CD4-positive, alpha-beta T cell treated with Interleukin-4 for 4 hours (primary cell): ENCODE data around the gene RNF39.
"Not testable (repeated sequence)": the region's sequence is repeated elsewhere in the genome, so short reads cannot be mapped to it uniquely, and the experiment has no call there.

Experiments used
- DNase-seq: peaks from one replicate; pipeline ENCODE4 v3.0.0-alpha.2; 2020

Gene RNF39, protein sequence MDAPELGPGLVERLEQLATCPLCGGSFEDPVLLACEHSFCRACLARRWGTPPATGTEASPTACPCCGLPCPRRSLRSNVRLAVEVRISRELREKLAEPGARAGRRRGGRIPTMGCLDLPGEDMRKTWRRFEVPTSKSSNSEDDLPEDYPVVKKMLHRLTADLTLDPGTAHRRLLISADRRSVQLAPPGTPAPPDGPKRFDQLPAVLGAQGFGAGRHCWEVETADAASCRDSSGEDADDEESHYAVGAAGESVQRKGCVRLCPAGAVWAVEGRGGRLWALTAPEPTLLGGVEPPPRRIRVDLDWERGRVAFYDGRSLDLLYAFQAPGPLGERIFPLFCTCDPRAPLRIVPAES

DNA sequence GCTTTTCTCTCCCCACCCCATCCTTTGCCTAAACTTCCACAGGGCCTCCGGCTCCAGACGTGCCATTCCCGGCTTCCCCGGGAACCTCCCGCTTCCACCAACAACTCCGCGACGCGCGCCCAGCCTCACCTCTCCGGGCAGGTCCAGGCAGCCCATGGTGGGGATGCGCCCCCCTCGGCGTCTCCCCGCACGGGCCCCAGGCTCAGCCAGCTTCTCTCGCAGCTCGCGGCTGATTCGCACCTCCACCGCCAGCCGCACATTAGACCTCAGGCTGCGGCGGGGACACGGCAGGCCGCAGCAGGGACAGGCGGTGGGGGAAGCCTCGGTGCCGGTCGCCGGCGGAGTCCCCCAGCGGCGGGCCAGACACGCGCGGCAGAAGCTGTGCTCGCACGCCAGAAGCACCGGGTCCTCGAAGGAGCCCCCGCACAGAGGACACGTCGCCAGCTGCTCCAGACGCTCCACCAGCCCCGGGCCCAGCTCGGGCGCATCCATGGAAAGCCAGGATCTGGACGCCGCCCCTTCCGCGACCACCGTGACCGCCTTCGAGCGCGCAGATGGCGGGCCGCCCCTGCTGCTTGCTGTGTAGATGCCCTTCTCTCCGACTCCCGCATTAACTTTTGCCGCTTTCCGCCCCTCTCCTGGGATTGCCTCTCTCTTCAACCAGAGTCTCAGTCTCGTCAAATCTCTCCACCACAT is at the start of gene RNF39:
TSS of gene RNF39 (minus strand) at position 676 of the 696 bp plus-strand sequence. CDS start at position 492, 184 bp downstream.
- DNase-seq, result no peak

DNA sequence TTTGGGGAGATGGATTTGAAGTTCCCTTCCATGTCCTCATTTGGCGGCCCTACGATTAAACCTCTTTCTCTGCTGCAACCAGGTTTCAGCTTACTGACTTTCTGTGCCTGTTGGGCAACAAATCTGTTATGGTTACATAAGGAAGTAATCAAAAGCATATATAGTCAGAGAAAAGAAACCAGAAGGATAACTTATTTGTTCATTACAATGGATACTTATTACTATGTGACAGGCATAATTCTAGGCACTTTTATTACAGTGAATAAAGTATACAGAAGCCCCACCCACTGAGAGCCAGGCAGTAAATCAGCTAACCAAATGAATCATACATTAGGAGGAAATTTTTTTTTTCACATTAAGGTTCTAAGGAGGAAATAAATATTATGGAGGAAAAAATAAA is 46.9 kb upstream of the RNF39 start:
- DNase-seq, result no peak

DNA sequence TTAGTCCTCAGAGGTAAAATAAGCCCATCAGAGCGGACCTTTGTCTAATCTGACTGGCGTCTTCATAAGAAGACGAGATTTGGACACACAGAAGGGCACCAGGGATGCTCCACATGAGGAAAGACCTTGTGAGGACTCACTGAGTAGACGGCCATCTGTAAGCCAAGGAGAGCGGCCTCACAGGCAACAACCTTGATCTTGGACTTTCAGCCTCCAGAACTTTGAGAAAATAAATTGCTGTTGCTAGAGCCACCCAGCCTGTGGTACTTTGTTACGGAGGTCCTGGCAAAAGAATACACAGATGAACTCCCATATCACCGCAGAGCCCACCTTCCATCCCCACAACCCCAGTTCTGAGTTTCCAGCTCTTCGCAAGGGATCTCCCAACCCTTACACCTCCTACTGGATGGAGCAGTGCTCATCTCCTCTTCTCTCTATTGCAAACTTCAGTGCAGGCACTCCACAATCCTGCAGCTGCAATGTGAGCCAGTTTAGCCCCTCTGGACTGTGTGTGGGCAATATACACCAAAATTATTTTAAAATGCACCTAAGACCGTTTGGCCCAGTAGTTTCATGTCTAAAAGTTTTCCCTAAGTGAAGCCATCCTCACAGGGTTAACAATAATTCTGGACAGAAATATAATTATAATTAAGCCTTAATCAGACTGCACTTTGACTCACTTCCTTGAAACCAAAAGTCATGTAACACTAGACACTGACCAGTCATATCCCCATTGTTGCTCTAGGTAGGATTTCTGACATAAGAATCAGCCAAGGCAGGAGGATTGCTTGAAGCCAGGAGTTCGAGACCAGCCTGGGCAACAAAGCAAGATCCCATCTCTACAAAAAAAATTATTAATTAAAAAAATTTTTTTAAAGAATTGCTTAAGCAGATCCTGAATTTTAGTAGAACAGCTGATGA is 46.1 kb upstream of the RNF39 start:
- no peak for DNase-seq

DNA sequence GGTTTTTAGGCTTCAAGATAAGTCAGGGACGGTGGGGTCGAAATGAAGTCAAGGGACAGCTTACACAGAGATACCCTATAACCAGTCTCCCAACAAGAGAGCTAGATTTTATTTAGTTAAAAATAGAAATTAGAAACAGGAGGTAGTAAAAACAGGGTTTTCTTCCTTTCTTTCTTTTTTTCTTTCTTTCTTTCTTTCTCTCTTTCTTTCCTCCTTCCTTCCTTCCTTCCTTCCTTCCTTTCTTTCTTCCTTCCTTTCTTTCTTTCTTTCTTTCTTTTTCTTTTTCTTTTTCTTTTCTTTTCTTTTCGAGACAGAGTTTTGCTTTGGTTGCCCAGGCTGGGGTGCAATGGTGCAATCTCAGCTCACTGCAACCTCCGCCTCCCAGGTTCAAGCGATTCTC is 43.1 kb upstream of the RNF39 start:
- DNase-seq, result not testable (repeated sequence)

DNA sequence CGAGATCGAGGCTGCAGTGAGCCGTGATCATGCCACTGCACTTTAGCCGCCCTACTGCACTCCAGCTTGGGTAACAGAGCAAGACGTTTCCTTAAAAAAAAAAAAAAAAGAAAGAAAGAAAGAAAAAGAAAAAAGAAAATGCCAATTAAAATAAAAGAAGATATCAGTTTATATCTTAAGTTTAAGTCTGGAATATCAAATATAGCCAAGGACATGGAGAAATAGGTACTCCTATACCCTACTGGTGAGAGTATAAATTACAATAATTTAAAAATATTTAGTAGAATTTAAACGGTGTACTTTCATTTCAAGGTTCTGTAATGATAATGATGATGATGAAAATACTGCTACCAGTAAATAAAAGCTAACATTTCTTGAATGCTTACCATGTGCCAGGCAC is 41.2 kb upstream of the RNF39 start:
- no peak for DNase-seq

DNA sequence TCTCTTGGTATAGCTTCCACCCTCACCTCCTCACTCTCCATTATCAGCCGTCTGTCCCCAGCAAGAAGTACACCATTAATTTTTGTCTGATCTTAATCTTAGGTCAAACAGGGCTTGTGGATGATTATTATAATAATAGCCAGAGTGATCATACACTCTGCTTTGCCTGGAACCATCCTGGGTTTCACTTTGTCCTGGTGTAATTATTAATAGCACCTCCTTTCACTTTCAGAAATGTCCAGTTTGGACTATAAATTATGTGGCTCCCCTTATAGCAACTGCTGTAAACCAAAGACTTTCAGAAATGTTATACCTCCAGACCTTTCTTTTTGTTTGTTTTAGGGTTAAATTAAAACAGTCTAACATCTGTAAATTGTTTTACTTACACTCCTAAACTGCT is 38.3 kb upstream of the RNF39 start:
- DNase-seq, result no peak

DNA sequence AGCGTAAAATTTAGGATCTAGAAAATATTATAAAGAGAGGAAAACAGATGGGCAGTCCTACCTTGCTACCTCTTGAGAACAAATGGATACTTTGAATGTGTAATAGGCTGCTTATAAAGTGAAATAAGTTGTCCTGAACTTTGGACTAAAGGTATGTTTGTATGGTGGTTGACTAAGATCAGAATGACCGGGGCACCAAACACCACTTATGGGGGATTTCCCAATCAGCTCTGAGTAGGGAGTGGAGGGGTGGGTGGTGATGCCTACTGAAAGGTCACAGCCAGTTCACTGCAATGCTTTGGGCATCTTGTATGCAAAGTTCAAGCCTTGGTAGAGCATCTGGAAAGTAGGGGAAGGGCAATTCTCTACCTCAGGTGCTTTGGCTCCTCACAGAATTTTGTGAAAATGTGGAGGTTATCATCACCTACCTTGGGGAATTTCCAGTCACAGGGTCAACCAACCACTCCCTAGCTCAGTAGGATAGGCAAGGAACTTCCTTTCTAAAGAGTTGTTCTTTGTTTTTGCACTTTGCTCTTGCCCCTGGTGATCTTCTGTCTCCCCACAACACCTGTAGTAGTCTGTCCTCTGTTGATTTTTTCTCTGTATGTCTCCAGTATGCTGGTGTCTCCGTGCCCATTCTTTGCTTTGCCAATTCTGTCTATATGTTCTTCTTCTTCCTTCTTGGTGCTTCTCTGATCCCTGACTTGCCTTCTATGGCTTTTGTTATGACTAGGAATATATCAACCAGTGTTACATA is 37.6 kb upstream of the RNF39 start, which contains the start of gene TRIM31:
TSS of gene TRIM31 (minus strand) at position 88 of the 757 bp plus-strand sequence. CDS start 285 bp downstream, outside the sequence.
- no peak for DNase-seq

DNA sequence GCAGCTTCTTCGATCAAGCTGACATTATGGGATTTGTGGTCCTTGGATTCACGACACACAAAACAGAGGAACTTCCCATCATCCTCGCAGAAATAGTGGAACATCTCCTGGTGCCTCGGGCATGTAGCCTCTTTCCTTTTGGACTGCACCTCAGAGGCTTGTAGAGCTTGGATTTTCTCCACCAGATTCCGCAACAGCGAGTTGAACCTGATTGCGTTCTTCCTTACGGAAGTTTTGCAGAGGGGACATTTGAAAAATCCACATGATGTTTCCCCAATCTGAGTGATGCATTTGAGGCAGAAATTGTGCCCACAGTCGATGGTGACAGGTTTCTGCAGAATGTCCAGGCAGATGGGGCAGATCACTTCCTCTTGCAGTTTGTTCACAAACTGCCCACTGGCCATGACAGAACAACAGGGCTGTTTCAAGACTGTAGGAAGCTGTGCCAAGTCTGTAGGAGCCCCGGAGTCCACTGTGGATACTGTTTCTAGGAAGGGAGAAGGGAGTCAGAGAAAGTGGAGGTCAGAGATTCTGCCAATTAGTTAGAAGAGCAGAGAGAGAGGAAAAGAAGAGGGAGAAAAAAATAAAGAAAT is 36.9 kb upstream of the RNF39 start:
- DNase-seq, result no peak

DNA sequence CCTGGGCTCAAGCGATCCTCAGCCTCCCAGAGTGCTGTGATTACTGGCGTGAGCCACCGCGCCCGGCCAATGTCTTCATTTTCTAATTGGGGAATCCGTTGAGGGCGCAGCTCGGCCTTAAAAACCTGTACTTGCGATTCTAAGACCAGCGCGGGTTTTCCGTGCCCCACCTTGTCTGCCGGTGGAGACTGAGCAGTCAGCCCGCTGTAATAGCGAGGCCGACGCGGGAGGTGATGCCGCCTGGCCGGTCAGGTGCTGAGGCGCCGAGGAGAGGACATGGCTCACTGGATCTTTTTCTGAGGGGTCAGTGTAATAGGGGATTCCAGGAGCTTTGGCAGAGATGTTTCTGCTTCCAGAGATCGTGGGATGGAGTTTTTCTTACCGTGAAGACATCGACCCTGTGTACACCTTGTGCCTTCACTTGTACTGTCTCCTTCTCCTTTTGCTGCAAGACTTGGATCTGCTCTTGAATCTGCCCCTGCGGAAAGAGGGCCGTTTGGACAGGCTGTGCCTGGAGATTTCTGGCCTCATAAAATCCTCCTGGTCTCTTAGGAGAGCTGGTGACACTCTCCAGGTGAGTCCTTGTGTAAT is 35.8 kb upstream of the RNF39 start:
- no peak for DNase-seq

DNA sequence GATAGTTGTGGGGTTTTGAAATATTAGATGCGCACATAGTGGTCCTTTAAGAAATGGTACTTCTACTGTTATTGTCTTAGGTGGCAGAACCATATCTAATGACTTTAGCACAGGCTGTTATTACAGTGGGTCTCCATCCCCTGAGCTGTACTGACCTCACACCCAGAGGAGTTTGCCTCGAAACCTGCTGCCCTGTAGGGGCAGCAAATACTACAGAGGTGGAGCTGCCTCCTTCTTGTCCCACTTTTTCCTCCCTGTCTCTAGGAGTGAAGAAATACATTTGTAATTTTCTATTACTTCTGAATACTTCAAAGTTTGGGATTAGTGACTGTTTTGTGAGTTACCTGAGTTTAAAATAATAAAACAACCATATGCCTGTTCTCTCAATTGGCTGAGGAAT is 29.1 kb upstream of the RNF39 start:
- DNase-seq, result no peak

DNA sequence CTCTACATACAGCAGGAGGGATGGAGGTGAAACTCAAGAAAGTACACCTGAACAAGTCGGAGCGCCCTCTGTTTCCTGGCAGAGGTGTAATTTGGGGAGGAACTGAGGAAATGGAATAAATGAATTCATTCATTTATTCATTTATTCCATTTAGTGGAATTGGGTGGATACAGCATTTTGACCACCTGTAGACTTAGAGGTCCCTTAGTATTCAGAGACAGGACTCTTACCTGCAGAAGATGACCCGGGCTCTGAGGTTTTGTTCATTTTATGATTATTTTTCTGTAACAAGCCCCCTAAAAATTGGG is 28.3 kb upstream of the RNF39 start:
- no peak for DNase-seq

DNA sequence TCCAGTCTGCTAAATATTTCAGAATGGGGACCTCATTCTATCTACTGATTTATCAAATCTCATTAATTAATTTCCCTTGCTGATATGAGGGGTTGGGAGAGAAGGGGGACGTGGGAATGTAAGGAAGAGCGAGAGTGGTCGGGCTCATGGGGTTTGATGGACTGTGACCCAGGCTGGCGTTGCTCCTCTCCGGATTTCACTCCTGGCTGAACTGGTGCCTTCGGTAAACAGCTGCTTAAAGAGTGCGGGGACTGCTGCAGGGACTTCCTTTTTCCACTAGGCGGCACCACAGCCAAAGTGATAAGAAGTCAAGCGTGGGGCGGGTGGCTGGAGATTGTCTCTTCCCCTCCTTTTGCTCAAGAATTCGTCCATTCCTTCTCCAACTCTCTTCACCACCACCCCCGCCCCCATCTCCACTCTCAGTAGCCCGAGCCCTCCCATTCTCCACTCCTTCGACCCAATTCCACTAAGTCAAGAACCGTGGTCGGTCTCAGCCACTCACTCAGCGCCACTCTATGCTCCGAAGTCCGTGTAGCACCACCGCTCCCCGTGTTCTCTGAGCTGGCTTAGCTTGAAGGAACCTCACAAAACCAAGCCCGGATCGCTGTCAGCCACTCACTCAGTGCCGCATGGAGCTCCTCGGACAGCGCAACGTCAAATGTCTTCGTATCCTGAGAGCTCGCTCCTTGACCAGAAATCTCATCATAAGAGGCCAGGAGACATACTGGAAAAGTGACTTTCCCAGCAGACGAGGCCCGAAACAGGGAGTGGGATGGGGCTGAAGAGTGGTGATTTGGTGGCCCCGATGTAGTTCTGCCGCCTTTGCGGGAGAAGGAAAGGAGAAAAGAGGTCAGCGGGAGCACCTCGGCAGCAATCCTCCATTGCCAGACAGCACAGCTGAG is 27.7 kb upstream of the RNF39 start:
- peak; percentile 85 for DNase-seq

DNA sequence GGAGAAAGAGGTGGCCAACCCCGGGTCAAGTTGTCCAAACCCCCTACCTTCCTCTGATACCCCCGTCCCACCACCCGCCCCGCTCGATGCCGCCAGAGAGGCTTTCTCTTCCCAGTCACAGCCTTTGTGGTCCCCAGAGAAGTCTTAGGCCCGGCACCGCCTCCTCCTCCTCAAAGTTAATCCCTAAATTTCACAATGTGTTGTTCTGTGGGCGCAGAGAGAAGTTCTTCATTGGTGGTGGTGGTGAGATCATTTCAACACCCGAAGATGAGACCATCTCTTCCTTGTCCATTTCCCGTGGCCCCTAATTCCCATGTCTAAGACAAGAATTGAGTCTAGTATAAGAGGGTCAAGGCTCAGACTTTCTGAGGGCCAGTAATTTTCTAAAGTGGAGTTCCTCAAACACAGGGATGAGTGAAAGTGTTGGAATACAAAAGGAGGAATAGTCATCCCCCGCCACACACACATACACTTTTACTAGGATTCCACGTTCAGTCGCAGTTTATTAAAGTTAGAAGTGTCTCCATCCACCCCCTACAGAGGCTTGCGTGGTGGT is 26.9 kb upstream of the RNF39 start:
- DNase-seq, result no peak

DNA sequence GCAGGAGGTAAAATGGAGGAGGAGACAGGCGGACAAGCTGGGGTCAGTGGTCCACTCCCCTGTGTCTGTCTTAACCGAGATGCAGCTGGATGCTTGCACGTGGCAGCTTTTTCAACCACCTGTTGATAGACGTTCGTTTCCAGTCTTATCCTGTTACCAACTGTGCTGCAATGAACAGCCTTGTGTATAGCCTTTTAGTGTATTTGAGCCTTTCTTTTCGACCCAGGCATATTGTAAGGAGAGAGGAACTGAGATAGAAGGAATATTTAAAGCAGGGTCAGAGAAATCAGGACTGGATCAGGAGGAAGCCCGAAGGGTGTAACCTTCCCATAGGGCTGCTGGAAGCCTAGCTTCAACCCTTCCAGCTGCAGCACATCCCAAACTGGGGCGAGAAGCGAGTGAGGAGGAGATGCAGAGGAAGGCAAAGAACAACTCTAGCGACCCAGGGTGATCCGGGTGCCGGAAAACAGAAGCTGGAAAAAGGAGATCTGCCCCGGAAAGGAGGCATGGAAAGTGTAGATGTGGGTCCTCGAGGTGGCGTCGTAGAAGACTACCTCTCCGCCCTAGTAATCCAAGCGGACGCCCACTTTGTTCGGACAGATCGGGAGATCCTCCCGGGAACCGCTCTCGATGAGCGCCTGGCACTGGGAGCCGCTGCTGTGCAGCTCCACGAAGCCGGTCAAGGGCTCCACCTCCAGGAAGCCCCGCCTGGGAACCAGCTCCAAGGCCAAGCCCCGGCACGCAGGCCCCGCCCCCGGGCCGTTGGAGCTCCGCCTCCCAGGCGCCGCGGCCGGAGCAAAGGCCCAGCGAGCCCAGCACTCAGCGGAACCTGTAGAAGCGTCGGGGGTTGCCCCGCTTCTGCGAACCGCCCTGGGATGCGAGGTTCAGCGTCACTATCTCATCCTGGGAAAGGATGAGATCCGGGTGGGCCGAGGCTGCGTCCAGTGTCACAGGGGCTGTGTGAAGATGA is 26.2 kb upstream of the RNF39 start:
- peak; percentile 48 for DNase-seq

DNA sequence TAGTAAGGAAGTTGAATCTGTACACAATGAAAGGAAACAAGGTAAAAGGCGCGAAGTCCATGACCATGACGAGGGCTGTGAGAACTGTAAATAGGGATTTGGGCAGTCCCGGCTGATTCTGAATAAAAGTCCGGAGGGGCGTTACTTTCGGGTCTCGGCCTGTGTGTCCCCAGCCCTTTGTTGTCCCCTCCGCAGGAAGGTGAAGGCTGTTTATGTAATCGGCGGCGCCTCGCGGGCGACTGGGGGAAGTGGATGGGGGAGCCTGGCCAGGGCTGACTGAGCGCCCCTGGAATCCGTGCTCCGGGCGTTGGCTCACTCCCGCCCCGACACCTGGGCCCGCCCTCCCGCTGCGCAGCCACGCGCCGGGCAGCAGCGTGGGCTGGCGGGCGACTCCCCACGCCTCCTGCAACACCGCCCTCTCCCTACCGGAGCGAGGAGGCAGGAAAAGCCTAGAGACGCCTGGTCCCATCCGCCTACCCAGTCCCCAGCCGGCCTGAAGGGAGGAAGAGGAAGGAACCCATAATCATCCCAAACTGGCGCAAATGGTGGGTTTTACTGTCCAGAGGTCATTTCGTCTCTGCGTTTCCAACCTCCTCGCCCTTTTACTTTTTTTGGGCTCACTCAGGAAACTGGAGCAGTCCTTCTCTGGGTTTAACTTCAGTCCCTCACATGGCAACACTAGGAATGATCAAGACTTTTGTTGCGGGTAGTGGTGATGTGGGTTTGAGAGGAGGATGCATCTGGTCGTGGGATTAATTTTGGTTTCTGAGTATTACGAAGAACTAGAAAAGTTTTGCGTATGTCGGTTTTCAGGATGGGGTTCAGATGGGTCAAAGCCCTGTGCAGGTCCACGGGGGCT is 25.2 kb upstream of the RNF39 start:
- DNase-seq, result no peak

DNA sequence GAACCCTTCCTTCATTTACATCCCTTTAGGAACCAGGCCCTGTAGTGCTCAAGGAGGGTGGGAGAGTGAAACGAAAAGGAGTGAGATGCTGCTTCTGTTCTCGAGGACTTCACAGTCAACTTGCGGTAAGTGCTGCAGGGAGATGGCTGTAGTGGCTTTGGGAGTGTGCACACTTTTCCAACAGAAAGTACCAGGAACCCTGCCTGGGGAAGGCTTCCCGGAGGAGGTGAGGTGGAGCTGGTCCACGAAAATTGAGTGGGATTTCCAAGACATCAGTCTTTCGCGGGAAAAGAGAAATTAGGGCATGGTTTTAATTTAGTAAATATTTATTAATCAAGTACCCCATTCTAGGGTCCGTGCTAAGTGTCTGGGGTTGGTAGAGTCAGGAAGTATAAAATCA is 24.6 kb upstream of the RNF39 start:
- no peak for DNase-seq

DNA sequence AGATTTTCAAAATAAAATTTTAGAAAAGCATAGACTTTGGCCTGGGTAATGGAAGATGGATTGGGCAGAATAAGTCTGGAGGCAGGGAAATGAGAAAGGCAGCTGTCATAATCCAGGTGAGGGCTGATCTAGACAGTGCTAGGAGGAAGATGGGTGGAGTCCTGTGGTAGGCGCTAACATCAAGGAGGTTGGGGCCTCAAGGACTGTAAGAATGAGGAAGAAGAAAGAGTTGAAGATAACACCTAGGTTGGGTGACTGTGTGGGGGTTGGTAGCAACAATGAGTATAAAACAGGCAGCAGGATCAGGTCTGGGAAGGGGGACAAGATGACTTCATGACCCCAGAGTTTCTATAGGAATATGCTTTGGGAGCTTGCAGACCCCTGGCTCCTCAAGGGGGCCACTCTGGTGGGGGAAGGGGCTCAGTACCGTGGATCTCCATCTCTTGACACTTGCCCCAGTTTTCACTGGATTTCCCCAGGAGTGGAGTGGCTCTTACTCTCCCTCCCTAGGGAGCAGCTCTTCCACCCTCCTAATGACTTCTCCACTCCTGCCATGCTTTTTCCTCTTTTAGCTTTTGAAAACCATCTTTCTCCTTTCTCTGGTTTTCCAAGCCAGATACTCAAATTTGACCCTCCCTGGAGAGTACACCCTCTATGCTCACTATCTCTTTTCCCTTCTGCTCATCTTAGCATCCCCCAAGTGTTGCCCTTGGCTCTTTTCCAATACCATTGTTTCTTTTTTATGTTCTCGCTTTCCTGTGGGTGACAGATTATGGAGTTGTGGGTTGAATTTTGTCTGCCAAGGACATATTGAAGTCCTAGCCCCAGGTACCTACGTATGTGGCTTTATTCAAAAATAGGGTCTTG is 22.6 kb upstream of the RNF39 start:
- DNase-seq, result no peak
